ENCODE data around the gene COL8A1. TPM values are rescaled to one million over a fixed set of nuclear protein-coding genes. Genes with fewer than 3 reads are reported as not detected.

Gene COL8A1
- total and polyA plus RNA-seq, 10 of the 15 experiments (the other 5 are each of a cell fraction or from before 2014, with no cell fraction given): 0.04 to 0.73 (median 0.10) TPM; not detected in 5

- POLR2A ChIA-PET: no interaction called here
- no peaks in the 10 kb centered on the region for H4K20me1 ChIP-seq (ENCODE audit: control insufficient read depth, insufficient read depth)
These were observed 191.4 kb downstream of the COL8A1 start for GRCh38 chr3:99829844-99830243.

More at GRCh38 chr3:99829844-99830243, 191.4 kb downstream of the COL8A1 start:
- FAIRE-seq: no peak
- H2AFZ ChIP-seq (ENCODE audit: control insufficient read depth, low read depth, low read length): no peak overlapping the region
- H3K79me2 ChIP-seq (ENCODE audit: control insufficient read depth, insufficient read depth, low read length): no peaks in the 10 kb centered on the region; the same call in none of the 2 replicates
- H3K4me3 ChIP-seq: no peak overlapping the region
- no peak overlapping the region for H3K27ac ChIP-seq (ENCODE audit: control insufficient read depth, insufficient read depth)
- no peak overlapping the region for H3K4me2 ChIP-seq (ENCODE audit: control insufficient read depth, insufficient read depth)
- H3K27me3 ChIP-seq (replicated peaks in 1 of 2; ENCODE audit: control insufficient read depth in 2 of 2, insufficient read depth in 2 of 2, low read length in 1 of 2): no peaks in the 10 kb centered on the region
- intact Hi-C loops (cut with micrococcal nuclease; ENCODE audit: unreplicated experiment) (loop anchor here (5.0 kb wide), 2 partner anchors 627 to 762 kb away; no protein-coding TSS in a partner anchor), in situ Hi-C loops (cut with MboI) (loop anchor here (10.0 kb wide), 1 partner anchor 765 kb away; no protein-coding TSS in a partner anchor)
- 83% methylated on average over 3 of the region's 3 CpGs for WGBS (ENCODE audit: insufficient coverage, insufficient replicate concordance, low lambda C conversion rate, missing lambda C conversion rate)
- ChIA-PET SMC1A (ENCODE audit: uncharacterized antibody, unreplicated experiment) (interaction anchor here (0.7 to 1.2 kb wide), 2 partner anchors 18 to 218 kb away, joined by 3 read pairs; no protein-coding TSS in a partner anchor), CTCF (interaction anchor here (1.3 to 6.3 kb wide), 3 partner anchors 14 to 762 kb away, joined by 4 to 73 read pairs (median 60); no protein-coding TSS in a partner anchor), RAD21 (ENCODE audit: unreplicated experiment) (interaction anchor here (2.4 kb wide), 2 partner anchors 14 to 424 kb away, joined by 6 to 16 read pairs; no protein-coding TSS in a partner anchor)
- H3K36me3 ChIP-seq (ENCODE audit: control insufficient read depth in 2 of 2, insufficient read depth in 2 of 2, low read length in 1 of 2): no peaks in the 10 kb centered on the region
- peaks cover 4% of the 10 kb centered on the region; the same call in 1 of the 2 replicates for H3K4me1 ChIP-seq (ENCODE audit: control insufficient read depth, insufficient read depth, low read length)
- BruUV-seq (replicated peaks): no TSS peak
- no peak for ATAC-seq
- TF ChIP-seq ETV6 (conservative IDR thresholded peaks at IDR 0.05 in 1 of 2, IDR thresholded peaks at IDR 0.05 in 1 of 2; ENCODE audit: borderline replicate concordance in 1 of 2, low read depth in 1 of 2) (no peak), SMARCA5 (IDR thresholded peaks at IDR 0.05) (no peak), IRF5 (IDR thresholded peaks at IDR 0.05; ENCODE audit: borderline replicate concordance) (no peak), POLR2AphosphoS2 (IDR thresholded peaks at IDR 0.05; ENCODE audit: low read depth, low read length) (no peak), YBX1 (IDR thresholded peaks at IDR 0.05) (no peak), STAT1 (conservative IDR thresholded peaks at IDR 0.05) (no peak), MAX (IDR thresholded peaks at IDR 0.05; ENCODE audit: low read depth, low read length) (no peak)
- no peak overlapping the region for H3K9ac ChIP-seq (ENCODE audit: control insufficient read depth, insufficient read depth, low read length)
- no peak for DNase-seq (ENCODE audit: low read depth, low spot score)
- H3K9me3 ChIP-seq (replicated peaks; ENCODE audit: control insufficient read depth, insufficient read depth, low read length): no peaks in the 10 kb centered on the region

Data from GM12878 (cell line).